HCT116 (cell line): ENCODE results near the gene MDM2. TPM values are rescaled to one million over a fixed set of nuclear protein-coding genes. Genes with fewer than 3 reads are reported as not detected.

Experiments
- ATAC-seq: fragments of 200-7000 bp; cut with Tn5 transposase; 2 replicates; pipeline ENCODE4 v1.9.1; 2020; ENCODE audit warnings: mild to moderate bottlenecking, moderate library complexity
- BruUV-seq: library from RNA; stranded (reverse); fragments of 400-500 nt; replicated peaks from 2 replicates; lab custom pipeline; 2021; lab: Mats Ljungman, UMichigan
- CTCF ChIA-PET: fragments of 300-600 bp; sonication (Branson Sonifier 250); formaldehyde crosslinking; loops from one replicate; lab custom pipeline; 2021; ENCODE audit warnings: antibody characterized with exemption; lab: Charles Lee
- POLR2A ChIA-PET: fragments of 300-600, 350-600 bp; sonication (Branson Sonifier 250); formaldehyde crosslinking; loops from one replicate; lab custom pipeline; 2021; ENCODE audit warnings: antibody characterized with exemption; lab: Charles Lee
- RAD21 ChIA-PET, 2 experiments: fragments of 300-600 bp; sonication (Branson Sonifier 250); formaldehyde crosslinking; loops; one replicate each; lab custom pipeline; 2023; ENCODE audit warnings: low total read pairs in 2 of 2; ENCODE audit not compliant: uncharacterized antibody in 2 of 2, unreplicated experiment in 2 of 2, low non-redundant PET in 1 of 2; lab: Charles Lee
- DNase-seq: peaks from one replicate; pipeline ENCODE4 v3.0.0-alpha.2; 2010; ENCODE audit warnings: low read depth, low spot score
- H2AFZ ChIP-seq: fragments of 200-600 bp; shearing (Covaris generic), sonication (generic); 2 replicates; pipeline ENCODE4 v1.6.1; 2017; ENCODE audit warnings: low read depth, mixed run types, mixed read lengths, antibody characterized with exemption, low read length; ENCODE audit not compliant: poor library complexity, severe bottlenecking
- H3K27ac ChIP-seq: 2 replicates; pipeline ENCODE4 v1.5.1; 2012; ENCODE audit warnings: low read depth, low read length
- H3K27me3 ChIP-seq: fragments of 200-600 bp; sonication (generic); 2 replicates; pipeline ENCODE4 v1.6.1; 2016; ENCODE audit warnings: mixed run types, low read length, mixed read lengths; ENCODE audit not compliant: insufficient read depth
- H3K36me3 ChIP-seq, 2 experiments: fragments of 200-500 bp in 1 of 2; fragments of 200-600 bp in 1 of 2; sonication (Bioruptor generic) in 1 of 2; sonication (generic) in 1 of 2; 2 replicates each; pipeline versions ENCODE4 v1.5.1 to v1.6.1; 2014 to 2016; ENCODE audit warnings: low read length in 2 of 2, inconsistent platforms in 1 of 2, mixed read lengths in 1 of 2, mixed run types in 1 of 2; ENCODE audit not compliant: insufficient read depth in 2 of 2, control insufficient read depth in 1 of 2
- H3K4me1 ChIP-seq, 2 experiments: fragments of 200-600 bp in 1 of 2; sonication (generic) in 1 of 2; 2 replicates each; pipeline versions ENCODE4 v1.5.1 to v1.6.1; 2012 to 2017; ENCODE audit warnings: low read length in 2 of 2, inconsistent platforms in 1 of 2, mild to moderate bottlenecking in 1 of 2, mixed read lengths in 1 of 2, mixed run types in 1 of 2, moderate library complexity in 1 of 2; ENCODE audit not compliant: insufficient read depth in 2 of 2, control insufficient read depth in 1 of 2
- H3K4me2 ChIP-seq: fragments of 200-600 bp; sonication (generic); 2 replicates; pipeline ENCODE4 v1.6.1; 2017; ENCODE audit warnings: mixed run types, low read length, mixed read lengths
- H3K4me3 ChIP-seq, 2 experiments: fragments of 200-600 bp in 1 of 2; sonication (generic) in 1 of 2; replicated peaks in 1 of 2; 2 replicates each; pipeline ENCODE4 v1.5.1; 2011 to 2016; ENCODE audit warnings: low read length in 2 of 2, control low read depth in 1 of 2, low read depth in 1 of 2, mild to moderate bottlenecking in 1 of 2, mixed read lengths in 1 of 2, mixed run types in 1 of 2
- H3K79me2 ChIP-seq: fragments of 200-600 bp; sonication (generic); 2 replicates; pipeline ENCODE4 v1.6.1; 2017; ENCODE audit warnings: mild to moderate bottlenecking, mixed run types, low read length, moderate library complexity, mixed read lengths; ENCODE audit not compliant: insufficient read depth
- H3K9ac ChIP-seq: fragments of 200-600 bp; sonication (generic); 2 replicates; pipeline ENCODE4 v1.6.1; 2016; ENCODE audit warnings: low read length, mixed read lengths
- H3K9me2 ChIP-seq: fragments of 200-600 bp; sonication (generic), shearing (Covaris generic); 2 replicates; pipeline ENCODE4 v1.6.1; 2017; ENCODE audit warnings: mixed run types, mild to moderate bottlenecking, moderate library complexity; ENCODE audit not compliant: insufficient read depth
- H3K9me3 ChIP-seq, 2 experiments: fragments of 200-500 bp in 1 of 2; fragments of 200-600 bp in 1 of 2; sonication (Bioruptor generic) in 1 of 2; sonication (generic) in 1 of 2; 2 replicates each; pipeline ENCODE4 v1.6.1; 2014 to 2017; ENCODE audit warnings: low read length in 2 of 2, mixed read lengths in 2 of 2, inconsistent platforms in 1 of 2, low read depth in 1 of 2, mild to moderate bottlenecking in 1 of 2, mixed run types in 1 of 2, moderate library complexity in 1 of 2; ENCODE audit not compliant: control insufficient read depth in 1 of 2, insufficient read depth in 1 of 2
- H4K20me1 ChIP-seq: fragments of 200-600 bp; sonication (generic), shearing (Covaris generic); 2 replicates; pipeline ENCODE4 v1.6.1; 2017; ENCODE audit warnings: mixed run types, mild to moderate bottlenecking, moderate library complexity; ENCODE audit not compliant: insufficient read depth
- ATF3 ChIP-seq: IDR thresholded peaks from 2 replicates; pipeline ENCODE4 v1.6.1; 2012
- CTCF ChIP-seq, 3 experiments: fragments of 200-600 bp in 1 of 3; sonication (generic) in 1 of 3; IDR thresholded peaks in 2 of 3; conservative IDR thresholded peaks in 1 of 3; 2 replicates each; pipeline ENCODE4 v1.5.1; 2012 to 2017; ENCODE audit warnings: low read depth in 2 of 3, low read length in 2 of 3, antibody characterized with exemption in 1 of 3, borderline replicate concordance in 1 of 3, control low read depth in 1 of 3, mild to moderate bottlenecking in 1 of 3, mixed read lengths in 1 of 3, mixed run types in 1 of 3, moderate library complexity in 1 of 3; ENCODE audit not compliant: insufficient read depth in 1 of 3
- EGR1 ChIP-seq: IDR thresholded peaks from 2 replicates; pipeline ENCODE4 v1.6.1; 2012; ENCODE audit warnings: low read depth
- ELF1 ChIP-seq: IDR thresholded peaks from 2 replicates; pipeline ENCODE4 v1.6.1; 2012; ENCODE audit warnings: low read depth, borderline replicate concordance
- EZH2 ChIP-seq: fragments of 200-600 bp; sonication (generic); IDR thresholded peaks from 2 replicates; pipeline ENCODE4 v1.6.1; 2017; ENCODE audit warnings: antibody characterized with exemption, mixed run types
- JUND ChIP-seq: IDR thresholded peaks from 2 replicates; pipeline ENCODE4 v1.6.1; 2012
- MAX ChIP-seq: IDR thresholded peaks from 2 replicates; pipeline ENCODE4 v1.6.1; 2012
- POLR2AphosphoS5 ChIP-seq: IDR thresholded peaks from 2 replicates; pipeline ENCODE4 v1.6.1; 2011; ENCODE audit warnings: mild to moderate bottlenecking, low read depth, low read length, moderate library complexity
- RAD21 ChIP-seq: IDR thresholded peaks from 2 replicates; pipeline ENCODE4 v1.6.1; 2012; ENCODE audit warnings: low read depth, mild to moderate bottlenecking
- REST ChIP-seq: IDR thresholded peaks from 2 replicates; pipeline ENCODE4 v1.6.1; 2012; ENCODE audit warnings: low read depth
- SIN3A ChIP-seq: IDR thresholded peaks from 2 replicates; pipeline ENCODE4 v1.6.1; 2012; ENCODE audit warnings: low read depth
- SP1 ChIP-seq: IDR thresholded peaks from 2 replicates; pipeline ENCODE4 v1.6.1; 2012; ENCODE audit warnings: low read depth
- YY1 ChIP-seq: IDR thresholded peaks from 2 replicates; pipeline ENCODE4 v1.6.1; 2011; ENCODE audit warnings: low read length, low read depth, moderate library complexity, mild to moderate bottlenecking; ENCODE audit not compliant: insufficient replicate concordance; ENCODE audit errors: extremely low read depth
- ZFX ChIP-seq: fragments of 450-650 bp; IDR thresholded peaks from 2 replicates; pipeline ENCODE4 v1.6.1; 2017
- ZNF274 ChIP-seq: fragments of 200-500 bp; sonication (Bioruptor generic); IDR thresholded peaks from 2 replicates; pipeline ENCODE4 v1.6.1; 2014; ENCODE audit warnings: mild to moderate bottlenecking, low read depth, low read length, inconsistent platforms
- intact Hi-C: fragments of 100-400 bp; cut with micrococcal nuclease; formaldehyde crosslinking; loops from 2 replicates; pipeline ENCODE4 v1.10.0; 2022
- total RNA-seq: library from RNA; stranded (reverse); gene quantifications from one replicate; pipeline ENCODE4 v1.2.1, GENCODE V29; 2021; ENCODE audit not compliant: unreplicated experiment
- TF ChIP-seq, protein P1 (sequence below): IDR thresholded peaks from 2 replicates; pipeline ENCODE4 v1.6.1; 2011; ENCODE audit warnings: mild to moderate bottlenecking, low read length, moderate library complexity; ENCODE audit not compliant: insufficient replicate concordance; ENCODE audit errors: extremely low read depth

The MDM2 gene
- total RNA-seq, 1 experiment from 2014 or later: 170 TPM

GRCh38 chr12:68775121-68775630 lies 32.8 kb upstream of the MDM2 start:
- RAD21 ChIA-PET: no interaction called here
- BruUV-seq: no TSS peak
- Histone ChIP-seq H3K27ac (no peak overlapping the region), H3K36me3 (no peaks in the 10 kb centered on the region), H3K9me3 (no peaks in the 10 kb centered on the region), H4K20me1 (no peaks in the 10 kb centered on the region), H2AFZ (no peak overlapping the region), H3K4me2 (no peak overlapping the region), H3K9me2 (no peaks in the 10 kb centered on the region), H3K79me2 (no peaks in the 10 kb centered on the region), H3K27me3 (no peaks in the 10 kb centered on the region), H3K4me3 (no peak overlapping the region), H3K9ac (no peak overlapping the region), H3K4me1 (no peaks in the 10 kb centered on the region)
- CTCF ChIA-PET: no interaction called here
- TF ChIP-seq REST (no peak), CTCF (IDR thresholded peaks at IDR 0.05 in 2 of 3, conservative IDR thresholded peaks at IDR 0.05 in 1 of 3; ENCODE audit: borderline replicate concordance in 1 of 3, insufficient read depth in 1 of 3, low read depth in 2 of 3, low read length in 2 of 3) (no peak), RAD21 (no peak), SP1 (no peak), EGR1 (no peak), EZH2 (no peak), POLR2AphosphoS5 (no peak), JUND (no peak), YY1 (no peak), SIN3A (no peak), MAX (no peak), ELF1 (no peak), ZNF274 (no peak), ZFX (no peak), ATF3 (no peak)
- TF ChIP-seq, protein P1, sequence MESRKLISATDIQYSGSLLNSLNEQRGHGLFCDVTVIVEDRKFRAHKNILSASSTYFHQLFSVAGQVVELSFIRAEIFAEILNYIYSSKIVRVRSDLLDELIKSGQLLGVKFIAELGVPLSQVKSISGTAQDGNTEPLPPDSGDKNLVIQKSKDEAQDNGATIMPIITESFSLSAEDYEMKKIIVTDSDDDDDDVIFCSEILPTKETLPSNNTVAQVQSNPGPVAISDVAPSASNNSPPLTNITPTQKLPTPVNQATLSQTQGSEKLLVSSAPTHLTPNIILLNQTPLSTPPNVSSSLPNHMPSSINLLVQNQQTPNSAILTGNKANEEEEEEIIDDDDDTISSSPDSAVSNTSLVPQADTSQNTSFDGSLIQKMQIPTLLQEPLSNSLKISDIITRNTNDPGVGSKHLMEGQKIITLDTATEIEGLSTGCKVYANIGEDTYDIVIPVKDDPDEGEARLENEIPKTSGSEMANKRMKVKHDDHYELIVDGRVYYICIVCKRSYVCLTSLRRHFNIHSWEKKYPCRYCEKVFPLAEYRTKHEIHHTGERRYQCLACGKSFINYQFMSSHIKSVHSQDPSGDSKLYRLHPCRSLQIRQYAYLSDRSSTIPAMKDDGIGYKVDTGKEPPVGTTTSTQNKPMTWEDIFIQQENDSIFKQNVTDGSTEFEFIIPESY: no peak
- intact Hi-C loops: no loop called here
- DNase-seq: no peak
- no peak for ATAC-seq
- POLR2A ChIA-PET: no interaction called here
